Left lung (tissue), 10 donors: ENCODE data around the gene FAM120B. TPM values are rescaled to one million over a fixed set of nuclear protein-coding genes. Genes with fewer than 3 reads are reported as not detected.

Experiments used
- ATAC-seq: fragments of 200-7000 bp; cut with Tn5 transposase; one replicate; pipeline ENCODE4 v1.9.1; 2020; ENCODE audit warnings: moderate library complexity
- DNase-seq, 4 donors: peaks; one replicate each; pipeline ENCODE4 v3.0.0-alpha.2; 2013 to 2020
- H3K27ac ChIP-seq, 2 donors: fragments of 200-600 bp; sonication (generic) in 1 of 2; one replicate each; pipeline versions ENCODE4 v1.5.0 to v1.8.0; 2020 to 2021
- H3K27me3 ChIP-seq, 2 donors: fragments of 200-600 bp; sonication (generic) in 1 of 2; one replicate each; pipeline versions ENCODE4 v1.5.0 to v1.8.0; 2020 to 2021
- H3K36me3 ChIP-seq, 2 donors: fragments of 200-600 bp; sonication (generic) in 1 of 2; one replicate each; pipeline versions ENCODE4 v1.5.0 to v1.8.0; 2020 to 2021
- H3K4me1 ChIP-seq, 2 donors: fragments of 200-600 bp; one replicate each; pipeline ENCODE4 v1.8.0; 2021
- H3K4me3 ChIP-seq, 2 donors: fragments of 200-600 bp; sonication (generic) in 1 of 2; one replicate each; pipeline versions ENCODE4 v1.5.0 to v1.8.0; 2020 to 2021; ENCODE audit warnings: mild to moderate bottlenecking in 1 of 2
- H3K9me3 ChIP-seq, 2 donors: fragments of 200-600 bp; sonication (generic) in 1 of 2; one replicate each; pipeline versions ENCODE4 v1.5.0 to v1.8.0; 2020 to 2021
- intact Hi-C, 2 donors: fragments of 100-400 bp; cut with DNase I; formaldehyde crosslinking; loops; one replicate each; pipeline versions ENCODE4 v1.11.2 to v1.14.2; 2022
- polyA plus RNA-seq, 6 donors: library from polyadenylated mRNA; unstranded; fragments of 120-200 nt; gene quantifications; one replicate each; pipeline ENCODE4 v1.2.1, GENCODE V29; 2013; ENCODE audit not compliant: insufficient read length in 6 of 6
- total RNA-seq, 2 donors: library from RNA; stranded (reverse); fragmentation: NEBNext Ultra II Directional; extraction: Animal tissue kit (Norgen Biotek cat#: 25700); gene quantifications; one replicate each; pipeline ENCODE4 v1.2.1, GENCODE V29; 2021
- TF ChIP-seq, protein P1 (sequence below), 2 donors: fragments of 200-600 bp; sonication (generic) in 1 of 2; IDR thresholded peaks; one replicate each; pipeline versions ENCODE4 v1.5.0 to v1.8.0; 2021; ENCODE audit warnings: antibody characterized with exemption in 2 of 2
- donor health status: DM: no; HTN: yes; CAD: no.
- donor health status: DM: no; HTN: no; CAD: no.

The FAM120B gene
- total and polyA plus RNA-seq, 8 donors = 26.6 to 37.7 (median 35.5) TPM

DNA sequence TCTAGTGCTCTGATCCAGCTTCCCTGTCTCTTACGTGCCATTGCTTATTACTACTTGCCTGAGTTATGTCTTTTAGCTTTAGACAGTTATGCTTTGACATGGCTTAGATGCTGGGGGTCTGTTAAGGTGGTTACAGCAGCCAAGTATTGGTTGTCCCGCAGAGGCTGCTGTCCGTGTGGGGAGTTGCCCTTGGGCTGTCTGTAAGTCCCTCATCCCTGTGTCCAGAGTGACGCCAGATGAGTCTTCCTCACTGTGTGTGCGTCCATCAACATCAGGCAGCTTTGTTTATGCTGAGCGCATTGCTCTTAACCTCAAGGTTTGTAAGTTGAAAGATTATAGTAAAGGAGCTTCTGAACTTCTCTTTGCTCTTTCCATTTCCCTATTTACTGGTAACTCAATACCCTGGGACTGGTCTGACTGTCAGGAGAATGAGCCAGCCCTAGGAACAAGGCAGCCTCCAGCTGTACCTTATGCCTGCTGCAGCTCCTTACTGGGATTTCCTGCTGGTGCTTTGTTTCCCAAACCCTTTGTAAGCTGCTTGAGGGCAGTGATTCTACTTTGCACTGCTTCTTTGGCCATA, 7.2 kb downstream of the FAM120B start:
- DNase-seq (no peak), ATAC-seq (no peak)
- Histone ChIP-seq H3K27me3 (no peaks in the 10 kb centered on the region), H3K9me3 (no peaks in the 10 kb centered on the region), H3K4me3 (no peak overlapping the region), H3K4me1 (peaks cover 0 to 28% of the 10 kb centered on the region in 2 donors), H3K36me3 (peaks cover 0 to 15% of the 10 kb centered on the region in 2 donors), H3K27ac (no peak overlapping the region)
- TF ChIP-seq, protein P1, sequence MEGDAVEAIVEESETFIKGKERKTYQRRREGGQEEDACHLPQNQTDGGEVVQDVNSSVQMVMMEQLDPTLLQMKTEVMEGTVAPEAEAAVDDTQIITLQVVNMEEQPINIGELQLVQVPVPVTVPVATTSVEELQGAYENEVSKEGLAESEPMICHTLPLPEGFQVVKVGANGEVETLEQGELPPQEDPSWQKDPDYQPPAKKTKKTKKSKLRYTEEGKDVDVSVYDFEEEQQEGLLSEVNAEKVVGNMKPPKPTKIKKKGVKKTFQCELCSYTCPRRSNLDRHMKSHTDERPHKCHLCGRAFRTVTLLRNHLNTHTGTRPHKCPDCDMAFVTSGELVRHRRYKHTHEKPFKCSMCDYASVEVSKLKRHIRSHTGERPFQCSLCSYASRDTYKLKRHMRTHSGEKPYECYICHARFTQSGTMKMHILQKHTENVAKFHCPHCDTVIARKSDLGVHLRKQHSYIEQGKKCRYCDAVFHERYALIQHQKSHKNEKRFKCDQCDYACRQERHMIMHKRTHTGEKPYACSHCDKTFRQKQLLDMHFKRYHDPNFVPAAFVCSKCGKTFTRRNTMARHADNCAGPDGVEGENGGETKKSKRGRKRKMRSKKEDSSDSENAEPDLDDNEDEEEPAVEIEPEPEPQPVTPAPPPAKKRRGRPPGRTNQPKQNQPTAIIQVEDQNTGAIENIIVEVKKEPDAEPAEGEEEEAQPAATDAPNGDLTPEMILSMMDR (IDR thresholded peaks at IDR 0.05) = no peak
- intact Hi-C loops = loop anchor here in 1 of 2 donors (10.0 kb wide), 1 partner anchor 201 kb away; no protein-coding TSS in a partner anchor

DNA sequence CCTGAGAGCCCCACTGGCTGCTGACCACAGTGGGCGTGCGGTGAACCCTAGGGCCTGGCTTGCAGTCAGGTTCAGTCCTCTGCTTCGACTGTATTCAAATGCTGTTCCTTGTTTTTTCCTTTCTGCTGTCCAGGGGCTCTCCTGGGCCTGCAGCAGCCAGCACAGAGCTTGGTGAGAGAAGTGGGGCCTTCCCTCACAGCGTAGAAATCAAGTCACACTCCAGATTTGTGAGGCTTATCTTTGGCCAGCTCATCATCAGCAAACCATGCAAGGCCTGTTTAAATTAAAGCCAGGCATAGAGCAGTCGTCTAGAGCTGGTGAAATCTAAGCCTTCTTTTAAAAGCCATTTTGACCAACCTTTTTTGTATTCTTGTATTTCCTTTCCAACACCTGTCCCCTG, 8.4 kb downstream of the FAM120B start:
- Histone ChIP-seq H3K36me3 (peaks cover 0 to 15% of the 10 kb centered on the region in 2 donors), H3K9me3 (no peaks in the 10 kb centered on the region), H3K27ac (no peak overlapping the region), H3K27me3 (no peaks in the 10 kb centered on the region), H3K4me3 (no peak overlapping the region), H3K4me1 (peaks cover 0 to 17% of the 10 kb centered on the region in 2 donors)
- no peak for DNase-seq
- intact Hi-C loops = loop anchor here in 1 of 2 donors (10.0 kb wide), 1 partner anchor 200 kb away; no protein-coding TSS in a partner anchor
- TF ChIP-seq, protein P1 (IDR thresholded peaks at IDR 0.05) = no peak
- ATAC-seq = no peak

DNA sequence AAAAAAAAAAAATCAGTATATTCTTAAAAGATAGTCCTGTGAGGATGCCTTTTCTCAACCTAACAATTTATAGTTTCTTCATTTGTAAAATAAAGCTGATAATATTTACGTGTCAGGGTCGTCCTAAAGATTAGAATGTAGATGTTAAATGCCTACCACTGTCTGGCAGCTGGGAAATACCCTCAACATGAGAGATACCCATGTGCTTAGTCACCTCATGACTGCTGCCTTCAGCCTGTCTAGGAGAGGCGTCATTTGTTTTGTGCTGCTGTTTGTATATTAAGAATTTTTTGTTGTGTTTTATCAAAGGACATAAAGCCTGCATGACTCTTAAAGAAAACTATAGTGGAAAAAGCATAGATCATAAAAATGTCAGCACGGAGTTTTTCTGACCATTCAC, 9.5 kb downstream of the FAM120B start:
- DNase-seq (no peak), ATAC-seq (no peak)
- no peak overlapping the region for H3K27ac ChIP-seq
- peaks cover 0 to 19% of the 10 kb centered on the region in 2 donors for H3K36me3 ChIP-seq
- TF ChIP-seq, protein P1 (IDR thresholded peaks at IDR 0.05) = no peak
- intact Hi-C loops = loop anchor here in 1 of 2 donors (10.0 kb wide), 1 partner anchor 199 kb away; no protein-coding TSS in a partner anchor
- H3K4me1 ChIP-seq = peaks cover 0 to 12% of the 10 kb centered on the region in 2 donors
- no peaks in the 10 kb centered on the region for H3K9me3 ChIP-seq
- no peak overlapping the region for H3K4me3 ChIP-seq
- no peaks in the 10 kb centered on the region for H3K27me3 ChIP-seq

DNA sequence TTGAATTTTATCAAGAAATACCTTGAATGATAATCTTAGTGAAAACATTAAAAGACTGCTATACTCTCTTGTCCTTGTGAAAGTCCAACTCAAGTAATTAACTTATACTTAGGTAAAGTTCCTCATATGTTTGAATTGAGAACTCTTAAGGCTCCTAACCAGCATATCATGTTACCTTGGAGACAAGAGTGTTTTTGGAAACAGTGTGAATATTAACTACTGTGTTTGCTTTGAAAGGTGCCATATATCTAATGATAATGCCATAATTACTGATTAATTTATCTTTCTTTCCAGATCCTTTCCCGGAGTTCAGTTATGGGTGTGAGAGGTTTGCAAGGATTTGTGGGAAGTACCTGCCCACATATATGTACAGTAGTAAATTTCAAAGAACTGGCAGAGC, 10.5 kb downstream of the FAM120B start:
- H3K4me1 ChIP-seq = peaks cover 0 to 10% of the 10 kb centered on the region in 2 donors
- no peak overlapping the region for H3K4me3 ChIP-seq
- H3K36me3 ChIP-seq = peaks cover 0 to 29% of the 10 kb centered on the region in 2 donors
- intact Hi-C loops = loop anchor here in 1 of 2 donors (10.0 kb wide), 1 partner anchor 198 kb away; no protein-coding TSS in a partner anchor
- DNase-seq (no peak), ATAC-seq (peak; percentile 36)
- peak overlapping the region in 1 of 2 donors; percentile 25 for H3K27ac ChIP-seq
- H3K9me3 ChIP-seq = no peaks in the 10 kb centered on the region
- TF ChIP-seq, protein P1 (IDR thresholded peaks at IDR 0.05) = no peak
- no peaks in the 10 kb centered on the region for H3K27me3 ChIP-seq

DNA sequence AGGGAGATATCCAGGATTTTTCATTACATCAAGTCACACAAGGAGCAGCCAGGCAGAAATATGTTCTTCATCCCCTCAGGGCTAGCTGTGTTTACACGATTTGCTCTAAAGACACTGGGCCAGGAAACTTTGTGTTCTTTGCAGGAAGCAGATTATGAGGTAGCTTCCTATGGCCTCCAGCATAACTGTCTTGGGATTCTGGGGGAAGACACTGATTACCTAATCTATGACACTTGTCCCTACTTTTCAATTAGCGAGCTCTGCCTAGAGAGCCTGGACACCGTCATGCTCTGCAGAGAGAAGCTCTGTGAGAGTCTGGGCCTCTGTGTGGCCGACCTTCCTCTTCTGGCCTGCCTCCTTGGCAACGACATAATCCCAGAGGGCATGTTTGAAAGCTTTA, 11.2 kb downstream of the FAM120B start:
- H3K27me3 ChIP-seq = no peaks in the 10 kb centered on the region
- intact Hi-C loops = loop anchor here in 1 of 2 donors (10.0 kb wide), 1 partner anchor 197 kb away; no protein-coding TSS in a partner anchor

More for the DNA sequence above, 11.2 kb downstream of the FAM120B start:
- no peak for ATAC-seq
- peaks cover 0 to 4% of the 10 kb centered on the region in 2 donors for H3K4me1 ChIP-seq
- TF ChIP-seq, protein P1 (IDR thresholded peaks at IDR 0.05) = no peak
- no peaks in the 10 kb centered on the region for H3K9me3 ChIP-seq
- H3K27ac ChIP-seq = peak overlapping the region in 1 of 2 donors; percentile 25
- DNase-seq = no peak
- H3K4me3 ChIP-seq = no peak overlapping the region
- H3K36me3 ChIP-seq = peaks cover 0 to 30% of the 10 kb centered on the region in 2 donors
